ENCODE results near the gene TNFSF9. TPM values are rescaled to one million over a fixed set of nuclear protein-coding genes. Genes with fewer than 3 reads are reported as not detected.
A peak's percentile ranks its signal among the peaks of the same experiment; 100 is the strongest.

Gene TNFSF9
- total RNA-seq, 6 experiments from 2014 or later: 0.27 to 1.6 (median 0.55) TPM; not detected in 3

- H3K9me3 ChIP-seq: no peaks in the 10 kb centered on the region
- intact Hi-C loops (cut with DNase I): no loop called here
- 47% methylated on average over 1 of the region's 1 CpG for WGBS (ENCODE audit: insufficient coverage, low coverage, low lambda C conversion rate, missing lambda C conversion rate)
- H3K27me3 ChIP-seq: no peaks in the 10 kb centered on the region
- no peak for DNase-seq
- no peaks in the 10 kb centered on the region for H3K4me1 ChIP-seq
- no peak overlapping the region for H3K4me3 ChIP-seq
- no peak overlapping the region for H3K27ac ChIP-seq
- no peak for ATAC-seq
- H3K36me3 ChIP-seq: no peaks in the 10 kb centered on the region
- no peak for TF ChIP-seq CTCF (IDR thresholded peaks at IDR 0.05)
Observed at GRCh38 chr19:6573350-6573749, 42.5 kb downstream of the TNFSF9 start.

GRCh38 chr19:6576869-6577475, 46.1 kb downstream of the TNFSF9 start:
- intact Hi-C loops (cut with DNase I): no loop called here
- no peaks in the 10 kb centered on the region for H3K9me3 ChIP-seq
- ATAC-seq (no peak), DNase-seq (no peak)
- H3K36me3 ChIP-seq: no peaks in the 10 kb centered on the region
- TF ChIP-seq POLR2A (IDR thresholded peaks at IDR 0.05) (no peak), CTCF (IDR thresholded peaks at IDR 0.05) (no peak)
- H3K27ac ChIP-seq: no peak overlapping the region
- H3K4me3 ChIP-seq: no peak overlapping the region
- H3K27me3 ChIP-seq: no peaks in the 10 kb centered on the region
- 59% methylated on average over 5 of the region's 5 CpGs for WGBS (ENCODE audit: insufficient coverage, low coverage, low lambda C conversion rate, missing lambda C conversion rate)
- no peaks in the 10 kb centered on the region for H3K4me1 ChIP-seq

GRCh38 chr19:6577476-6578125, 46.8 kb downstream of the TNFSF9 start:
- TF ChIP-seq CTCF (IDR thresholded peaks at IDR 0.05) (no peak), POLR2A (IDR thresholded peaks at IDR 0.05) (no peak)
- DNase-seq: no peak
- WGBS (ENCODE audit: insufficient coverage, low coverage, low lambda C conversion rate, missing lambda C conversion rate): 25% methylated on average over 5 of the region's 5 CpGs
- Histone ChIP-seq H3K4me1 (no peaks in the 10 kb centered on the region), H3K27ac (no peak overlapping the region), H3K27me3 (no peaks in the 10 kb centered on the region), H3K4me3 (no peak overlapping the region), H3K36me3 (no peaks in the 10 kb centered on the region), H3K9me3 (no peaks in the 10 kb centered on the region)
- peak; percentile 33 to 76 (median 66) for ATAC-seq
- intact Hi-C loops (cut with DNase I): no loop called here

GRCh38 chr19:6579450-6580178, 48.8 kb downstream of the TNFSF9 start:
- H3K4me3 ChIP-seq: no peak overlapping the region
- H3K9me3 ChIP-seq: no peaks in the 10 kb centered on the region
- intact Hi-C loops (cut with DNase I): no loop called here
- DNase-seq (no peak), ATAC-seq (no peak)
- WGBS (ENCODE audit: insufficient coverage, low coverage, low lambda C conversion rate, missing lambda C conversion rate): 46% methylated on average over 6 of the region's 7 CpGs
- H3K36me3 ChIP-seq: no peaks in the 10 kb centered on the region
- H3K4me1 ChIP-seq: no peaks in the 10 kb centered on the region
- TF ChIP-seq CTCF (IDR thresholded peaks at IDR 0.05) (no peak), POLR2A (IDR thresholded peaks at IDR 0.05) (no peak)
- H3K27ac ChIP-seq: no peak overlapping the region
- H3K27me3 ChIP-seq: peaks cover 0 to under 1% of the 10 kb centered on the region in 2 donors

All from right lobe of liver (tissue), 6 donors.